MG63 (cell line): Measurements from ENCODE around the gene MEGF10. TPM values are rescaled to one million over a fixed set of nuclear protein-coding genes. Genes with fewer than 3 reads are reported as not detected.

Experiments used
- DNase-seq: peaks from one replicate; pipeline ENCODE4 v3.0.0-alpha.2; 2020
- H3K27me3 ChIP-seq: fragments of 250-450 bp; sonication (Bioruptor Pico); 2 replicates; pipeline ENCODE4 v1.5.1; 2020; ENCODE audit warnings: mild to moderate bottlenecking, moderate library complexity
- H3K36me3 ChIP-seq: fragments of 250-450 bp; sonication (Bioruptor Pico); 2 replicates; pipeline ENCODE4 v1.5.1; 2020; ENCODE audit warnings: mild to moderate bottlenecking, moderate library complexity
- H3K4me3 ChIP-seq: fragments of 250-450 bp; sonication (Bioruptor Pico); 2 replicates; pipeline ENCODE4 v1.5.1; 2020; ENCODE audit warnings: mild to moderate bottlenecking, moderate library complexity
- H3K9me3 ChIP-seq: fragments of 250-450 bp; sonication (Bioruptor Pico); 2 replicates; pipeline ENCODE4 v1.5.1; 2020; ENCODE audit warnings: mild to moderate bottlenecking, moderate library complexity
- total RNA-seq: library from RNA; depleted of rRNA; stranded (reverse); fragments of >200 nt; shearing (Covaris generic); gene quantifications from 2 replicates; pipeline ENCODE4 v1.2.3, GENCODE V29; 2014; ENCODE audit warnings: low replicate concordance

MEGF10 gene
- total RNA-seq, 1 experiment from 2014 or later: not detected

GRCh38 chr5:127426661-127427060 lies 136.1 kb downstream of the MEGF10 start:
- Histone ChIP-seq H3K4me3 (no peak overlapping the region), H3K27me3 (0 out of 2 replicates have a peak, but pooled peaks cover 4% of the 10 kb centered on the region), H3K9me3 (no peaks in the 10 kb centered on the region), H3K36me3 (no peaks in the 10 kb centered on the region)
- no peak for DNase-seq

- Histone ChIP-seq H3K27me3 (0 out of 2 replicates have a peak, but pooled peaks cover 4% of the 10 kb centered on the region), H3K36me3 (no peaks in the 10 kb centered on the region), H3K4me3 (no peak overlapping the region), H3K9me3 (no peaks in the 10 kb centered on the region)
- DNase-seq: no peak
Observed at GRCh38 chr5:127428276-127428675, 137.7 kb downstream of the MEGF10 start.

GRCh38 chr5:127428748-127429147 lies 138.2 kb downstream of the MEGF10 start:
- Histone ChIP-seq H3K4me3 (no peak overlapping the region), H3K27me3 (0 out of 2 replicates have a peak, but pooled peaks cover 4% of the 10 kb centered on the region), H3K36me3 (no peaks in the 10 kb centered on the region), H3K9me3 (no peaks in the 10 kb centered on the region)
- no peak for DNase-seq

GRCh38 chr5:127429928-127430327 lies 139.3 kb downstream of the MEGF10 start:
- H3K9me3 ChIP-seq: no peaks in the 10 kb centered on the region
- no peaks in the 10 kb centered on the region for H3K36me3 ChIP-seq
- no peaks in the 10 kb centered on the region for H3K27me3 ChIP-seq
- no peak overlapping the region for H3K4me3 ChIP-seq
- DNase-seq: no peak

- no peaks in the 10 kb centered on the region for H3K36me3 ChIP-seq
- no peaks in the 10 kb centered on the region for H3K27me3 ChIP-seq
- DNase-seq: no peak
- H3K9me3 ChIP-seq: no peaks in the 10 kb centered on the region
- no peak overlapping the region for H3K4me3 ChIP-seq
Observed at GRCh38 chr5:127430627-127431026, 140.0 kb downstream of the MEGF10 start.

GRCh38 chr5:127431977-127432585 lies 141.5 kb downstream of the MEGF10 start:
- Histone ChIP-seq H3K27me3 (no peaks in the 10 kb centered on the region; the same call in 1 of the 2 replicates), H3K9me3 (no peaks in the 10 kb centered on the region), H3K4me3 (no peak overlapping the region), H3K36me3 (no peaks in the 10 kb centered on the region)
- DNase-seq: no peak

- Histone ChIP-seq H3K27me3 (no peaks in the 10 kb centered on the region; the same call in 1 of the 2 replicates), H3K4me3 (no peak overlapping the region), H3K9me3 (no peaks in the 10 kb centered on the region), H3K36me3 (no peaks in the 10 kb centered on the region)
- DNase-seq: no peak
Observed at GRCh38 chr5:127433526-127433925, 142.9 kb downstream of the MEGF10 start.

GRCh38 chr5:127434588-127434987 lies 144.0 kb downstream of the MEGF10 start:
- H3K4me3 ChIP-seq: no peak overlapping the region
- DNase-seq: no peak
- no peaks in the 10 kb centered on the region for H3K36me3 ChIP-seq
- no peaks in the 10 kb centered on the region for H3K9me3 ChIP-seq
- H3K27me3 ChIP-seq: no peaks in the 10 kb centered on the region; the same call in 1 of the 2 replicates

- no peak for DNase-seq
- Histone ChIP-seq H3K27me3 (no peaks in the 10 kb centered on the region; the same call in 1 of the 2 replicates), H3K9me3 (no peaks in the 10 kb centered on the region), H3K4me3 (no peak overlapping the region), H3K36me3 (no peaks in the 10 kb centered on the region)
Observed at GRCh38 chr5:127435821-127436220, 145.2 kb downstream of the MEGF10 start.

GRCh38 chr5:127439644-127440043 lies 149.0 kb downstream of the MEGF10 start:
- Histone ChIP-seq H3K36me3 (no peaks in the 10 kb centered on the region), H3K9me3 (no peaks in the 10 kb centered on the region), H3K27me3 (peaks cover 4% of the 10 kb centered on the region; the same call in 1 of the 2 replicates), H3K4me3 (no peak overlapping the region)
- DNase-seq: no peak

GRCh38 chr5:127440831-127441230 lies 150.2 kb downstream of the MEGF10 start:
- Histone ChIP-seq H3K27me3 (peaks cover 7% of the 10 kb centered on the region; the same call in 1 of the 2 replicates), H3K4me3 (no peak overlapping the region), H3K36me3 (no peaks in the 10 kb centered on the region), H3K9me3 (no peaks in the 10 kb centered on the region)
- DNase-seq: peak; percentile 41

GRCh38 chr5:127441799-127442484 lies 151.3 kb downstream of the MEGF10 start:
- no peaks in the 10 kb centered on the region for H3K36me3 ChIP-seq
- peaks cover 7% of the 10 kb centered on the region; the same call in 1 of the 2 replicates for H3K27me3 ChIP-seq
- no peaks in the 10 kb centered on the region for H3K9me3 ChIP-seq
- DNase-seq: no peak
- H3K4me3 ChIP-seq: no peak overlapping the region

- Histone ChIP-seq H3K4me3 (no peak overlapping the region), H3K36me3 (no peaks in the 10 kb centered on the region), H3K9me3 (no peaks in the 10 kb centered on the region), H3K27me3 (peaks cover 7% of the 10 kb centered on the region; the same call in 1 of the 2 replicates)
- DNase-seq: no peak
Observed at GRCh38 chr5:127444171-127444570, 153.6 kb downstream of the MEGF10 start.

GRCh38 chr5:127445328-127445727 lies 154.7 kb downstream of the MEGF10 start:
- no peaks in the 10 kb centered on the region for H3K9me3 ChIP-seq
- no peak for DNase-seq
- H3K4me3 ChIP-seq: no peak overlapping the region
- H3K36me3 ChIP-seq: no peaks in the 10 kb centered on the region
- H3K27me3 ChIP-seq: peaks cover 7% of the 10 kb centered on the region; the same call in 1 of the 2 replicates

- Histone ChIP-seq H3K9me3 (no peaks in the 10 kb centered on the region), H3K4me3 (no peak overlapping the region)
- no peak for DNase-seq
Observed at GRCh38 chr5:127446626-127447025, 156.0 kb downstream of the MEGF10 start.

GRCh38 chr5:127447827-127448226 lies 157.2 kb downstream of the MEGF10 start:
- Histone ChIP-seq H3K36me3 (no peaks in the 10 kb centered on the region), H3K27me3 (peaks cover 13% of the 10 kb centered on the region), H3K9me3 (no peaks in the 10 kb centered on the region), H3K4me3 (no peak overlapping the region)
- DNase-seq: peak; percentile 24

More at GRCh38 chr5:127446626-127447025, 156.0 kb downstream of the MEGF10 start:
- no peaks in the 10 kb centered on the region for H3K36me3 ChIP-seq
- H3K27me3 ChIP-seq: peaks cover 13% of the 10 kb centered on the region

GRCh38 chr5:127450046-127450445 lies 159.4 kb downstream of the MEGF10 start:
- Histone ChIP-seq H3K9me3 (no peaks in the 10 kb centered on the region), H3K36me3 (no peaks in the 10 kb centered on the region), H3K27me3 (peaks cover 20% of the 10 kb centered on the region), H3K4me3 (no peak overlapping the region)
- DNase-seq: no peak

GRCh38 chr5:127451096-127451495 lies 160.5 kb downstream of the MEGF10 start:
- DNase-seq: no peak

More at GRCh38 chr5:127451096-127451495, 160.5 kb downstream of the MEGF10 start:
- Histone ChIP-seq H3K36me3 (no peaks in the 10 kb centered on the region), H3K9me3 (no peaks in the 10 kb centered on the region), H3K4me3 (no peak overlapping the region), H3K27me3 (peaks cover 30% of the 10 kb centered on the region)
